Breast epithelium (tissue), 3 donors: ENCODE data around the gene MGAT4A.

Experiments used
- CTCF ChIP-seq, 3 donors: fragments of 450-650 bp; IDR thresholded peaks; one replicate each; pipeline ENCODE4 v1.5.1; 2016 to 2017; ENCODE audit warnings: antibody characterized with exemption in 3 of 3, mild to moderate bottlenecking in 3 of 3, moderate library complexity in 3 of 3
- POLR2A ChIP-seq: fragments of 450-650 bp; IDR thresholded peaks from one replicate; pipeline ENCODE4 v1.6.1; 2016; ENCODE audit warnings: antibody characterized with exemption, mild to moderate bottlenecking, moderate library complexity
- POLR2AphosphoS5 ChIP-seq, 3 donors: sonication (generic); formaldehyde crosslinking; IDR thresholded peaks; one replicate each; pipeline ENCODE4 v1.6.1; 2017; ENCODE audit warnings: antibody characterized with exemption in 3 of 3

DNA sequence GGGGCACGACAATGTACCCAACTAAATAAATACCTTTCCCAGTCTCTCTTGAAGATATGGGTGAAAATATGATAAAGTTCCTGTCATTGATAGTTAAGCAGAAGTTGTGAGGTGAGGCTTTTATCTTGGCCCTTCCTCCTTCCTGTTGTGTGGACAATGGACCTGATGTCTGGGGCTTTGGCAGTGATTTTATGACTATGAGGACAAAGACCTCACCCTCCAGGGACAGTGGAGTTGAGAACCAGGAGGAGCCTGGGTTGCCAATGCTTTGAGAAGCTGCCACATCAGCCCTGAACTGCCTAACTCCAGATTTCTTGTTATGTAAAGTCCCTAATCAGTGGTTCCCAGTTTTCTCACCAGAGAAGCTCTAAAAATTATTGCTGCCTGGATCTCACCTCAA, 20.8 kb upstream of the MGAT4A start:
- TF ChIP-seq CTCF (IDR thresholded peaks at IDR 0.05) (no peak), POLR2AphosphoS5 (IDR thresholded peaks at IDR 0.05) (no peak), POLR2A (no peak)
